ENCODE data around the gene SPPL2C. TPM values are rescaled to one million over a fixed set of nuclear protein-coding genes. Genes with fewer than 3 reads are reported as not detected.

Gene SPPL2C
- total RNA-seq, 1 experiment from 2014 or later = not detected

GRCh38 chr17:45868276-45868675 lies 23.6 kb downstream of the SPPL2C start:
- H2BK20ac ChIP-seq (ENCODE audit: low read depth, low read length, poor library complexity, severe bottlenecking) = no peak overlapping the region
- Mint-ChIP-seq H3K27me3 (ENCODE audit: low read depth) (peaks cover 2% of the 10 kb centered on the region; the same call in 1 of the 2 replicates), H3K36me3 (ENCODE audit: insufficient read depth in 1 of 3, low read depth in 3 of 3) (no peaks in the 10 kb centered on the region), H3K4me3 (no peak overlapping the region), H3K27ac (no peak overlapping the region; a peak in 1 of 7 replicates), H3K4me1 (peaks cover 35 to 44% of the 10 kb centered on the region in 2 experiments), H3K9me3 (no peaks in the 10 kb centered on the region)
- H2AK5ac ChIP-seq (ENCODE audit: insufficient read length, low read length) = no peak overlapping the region
- H3K9ac ChIP-seq (ENCODE audit: extremely low read depth, insufficient read length, low read length) = no peak overlapping the region
- H3K4me1 ChIP-seq (ENCODE audit: insufficient read depth, low read length) = 0 out of 2 replicates have a peak, but pooled peaks cover 2% of the 10 kb centered on the region
- no peak overlapping the region for H3K18ac ChIP-seq (ENCODE audit: insufficient read length, low read depth, low read length)
- no CpG with 5 or more reads among the region's 5 CpGs for WGBS (ENCODE audit: extremely low coverage, insufficient read length, low lambda C conversion rate)
- H3K23ac ChIP-seq (ENCODE audit: insufficient read length, low read depth, low read length) = no peak overlapping the region
- no peak overlapping the region for H4K91ac ChIP-seq (ENCODE audit: insufficient read length, low read depth, low read length)
- H2BK15ac ChIP-seq (ENCODE audit: low read depth, low read length) = no peak overlapping the region
- H3K23me2 ChIP-seq (ENCODE audit: insufficient read length, low read depth, low read length, poor library complexity, severe bottlenecking) = no peaks in the 10 kb centered on the region
- H3K56ac ChIP-seq (ENCODE audit: insufficient read length, low read depth, low read length) = no peak overlapping the region
- H2BK5ac ChIP-seq (ENCODE audit: insufficient read length, low read length) = no peak overlapping the region
- H3K27ac ChIP-seq (ENCODE audit: insufficient read length, low read depth, low read length) = no peak overlapping the region
- no peak overlapping the region for H2AFZ ChIP-seq (ENCODE audit: low read length)
- H3K4me2 ChIP-seq (ENCODE audit: insufficient read depth, insufficient read length, low read length) = no peak overlapping the region
- H2BK120ac ChIP-seq (ENCODE audit: low read depth, low read length, poor library complexity, severe bottlenecking) = no peak overlapping the region
- no peak overlapping the region for H3T11ph ChIP-seq (ENCODE audit: low read length)
- no peak for DNase-seq
- H4K5ac ChIP-seq (ENCODE audit: insufficient read length, low read depth, low read length) = no peak overlapping the region
- H3K14ac ChIP-seq (ENCODE audit: insufficient read depth, low read length) = no peak overlapping the region
- no peaks in the 10 kb centered on the region for H3K79me1 ChIP-seq (ENCODE audit: insufficient read depth, low read depth, low read length, poor library complexity, severe bottlenecking)
- no peak overlapping the region for H2BK12ac ChIP-seq (ENCODE audit: insufficient read length, low read depth, low read length)
- no peaks in the 10 kb centered on the region for H4K20me1 ChIP-seq (ENCODE audit: control insufficient read depth, insufficient read depth, insufficient read length)
- no peaks in the 10 kb centered on the region for H3K79me2 ChIP-seq (ENCODE audit: insufficient read depth, low read length)
- TF ChIP-seq CTCF (conservative IDR thresholded peaks at IDR 0.05) = no peak
- H4K8ac ChIP-seq (replicated peaks; ENCODE audit: insufficient read length, low read depth, low read length) = no peak overlapping the region
- H3K9me3 ChIP-seq (ENCODE audit: control insufficient read depth, low read depth, low read length) = no peaks in the 10 kb centered on the region
- H3K4ac ChIP-seq (ENCODE audit: low read depth, low read length) = no peak overlapping the region
- no peaks in the 10 kb centered on the region for H3K27me3 ChIP-seq (ENCODE audit: insufficient read depth, low read length)
